Nephron (organoid): ENCODE measurements around the gene R3HCC1L.
"Not testable (repeated sequence)": the region's sequence is repeated elsewhere in the genome, so short reads cannot be mapped to it uniquely, and the experiment has no call there.

Experiments
- H3K27ac Mint-ChIP-seq, 3 experiments: 2 replicates each; pipeline ENCODE4 v1.8.0; 2020; ENCODE audit warnings: mixed read lengths in 3 of 3, mild to moderate bottlenecking in 2 of 3, moderate library complexity in 1 of 3
- H3K27me3 Mint-ChIP-seq: 2 replicates; pipeline ENCODE4 v1.8.0; 2021; ENCODE audit warnings: low read depth, mild to moderate bottlenecking, moderate library complexity, mixed read lengths
- H3K36me3 Mint-ChIP-seq: 2 replicates; pipeline ENCODE4 v1.8.0; 2020; ENCODE audit warnings: low read depth, mixed read lengths
- H3K4me1 Mint-ChIP-seq: 2 replicates; pipeline ENCODE4 v1.8.0; 2020; ENCODE audit warnings: mixed read lengths
- H3K4me3 Mint-ChIP-seq, 3 experiments: 2 replicates each; pipeline ENCODE4 v1.8.0; 2020; ENCODE audit warnings: mild to moderate bottlenecking in 3 of 3, mixed read lengths in 3 of 3, moderate library complexity in 2 of 3
- H3K9me3 Mint-ChIP-seq: 2 replicates; pipeline ENCODE4 v1.8.0; 2020; ENCODE audit warnings: mixed read lengths
- CTCF ChIP-seq, 3 experiments: fragments of 200-600 bp; sonication (generic); IDR thresholded peaks; one replicate each; pipeline ENCODE4 v1.5.0; 2021; ENCODE audit warnings: antibody characterized with exemption in 3 of 3; ENCODE audit not compliant: unreplicated experiment in 3 of 3

The R3HCC1L gene

GRCh38 chr10:98115031-98115787 lies 19.2 kb upstream of the R3HCC1L start:
- TF ChIP-seq CTCF (IDR thresholded peaks at IDR 0.05; ENCODE audit: unreplicated experiment in 3 of 3): no peak
- no peaks in the 10 kb centered on the region for H3K36me3 Mint-ChIP-seq
- H3K9me3 Mint-ChIP-seq: peaks cover 6% of the 10 kb centered on the region
- no peak overlapping the region for H3K4me3 Mint-ChIP-seq
- no peak overlapping the region for H3K27ac Mint-ChIP-seq
- H3K27me3 Mint-ChIP-seq: peaks cover 57% of the 10 kb centered on the region
- no peaks in the 10 kb centered on the region for H3K4me1 Mint-ChIP-seq

GRCh38 chr10:98119891-98120290 lies 14.6 kb upstream of the R3HCC1L start:
- peaks cover 19% of the 10 kb centered on the region for H3K27me3 Mint-ChIP-seq
- no peak overlapping the region for H3K4me3 Mint-ChIP-seq
- peaks cover 29% of the 10 kb centered on the region for H3K9me3 Mint-ChIP-seq
- no peak for TF ChIP-seq CTCF (IDR thresholded peaks at IDR 0.05; ENCODE audit: unreplicated experiment in 3 of 3)
- H3K27ac Mint-ChIP-seq: no peak overlapping the region
- no peaks in the 10 kb centered on the region for H3K36me3 Mint-ChIP-seq
- no peaks in the 10 kb centered on the region for H3K4me1 Mint-ChIP-seq

GRCh38 chr10:98125940-98126631 lies 8.4 kb upstream of the R3HCC1L start:
- no peak overlapping the region for H3K4me3 Mint-ChIP-seq
- H3K4me1 Mint-ChIP-seq: peaks cover 6% of the 10 kb centered on the region
- peaks cover 4% of the 10 kb centered on the region for H3K27me3 Mint-ChIP-seq
- no peaks in the 10 kb centered on the region for H3K36me3 Mint-ChIP-seq
- peaks cover 24% of the 10 kb centered on the region for H3K9me3 Mint-ChIP-seq
- no peak overlapping the region for H3K27ac Mint-ChIP-seq
- TF ChIP-seq CTCF (IDR thresholded peaks at IDR 0.05; ENCODE audit: unreplicated experiment in 3 of 3): no peak

- H3K4me1 Mint-ChIP-seq: peaks cover 6% of the 10 kb centered on the region
- TF ChIP-seq CTCF (IDR thresholded peaks at IDR 0.05; ENCODE audit: unreplicated experiment in 3 of 3): no peak
- peaks cover 4% of the 10 kb centered on the region for H3K27me3 Mint-ChIP-seq
- H3K27ac Mint-ChIP-seq: no peak overlapping the region
- H3K36me3 Mint-ChIP-seq: no peaks in the 10 kb centered on the region
- no peak overlapping the region for H3K4me3 Mint-ChIP-seq
- peaks cover 21% of the 10 kb centered on the region for H3K9me3 Mint-ChIP-seq
Measured at GRCh38 chr10:98128802-98129201, 5.7 kb upstream of the R3HCC1L start.

GRCh38 chr10:98131619-98132018 lies 2.8 kb upstream of the R3HCC1L start:
- TF ChIP-seq CTCF (IDR thresholded peaks at IDR 0.05; ENCODE audit: unreplicated experiment in 3 of 3): no peak
- Mint-ChIP-seq H3K36me3 (no peaks in the 10 kb centered on the region), H3K27me3 (peaks cover 4% of the 10 kb centered on the region), H3K4me1 (peaks cover 17% of the 10 kb centered on the region), H3K4me3 (peak overlapping the region; percentile 6 to 74 (median 67)), H3K9me3 (peaks cover 15% of the 10 kb centered on the region), H3K27ac (no peak overlapping the region)

- peak overlapping the region in 2 of 3 experiments; percentile 25 to 66 for H3K27ac Mint-ChIP-seq
- peak overlapping the region; percentile 63 to 82 (median 80) for H3K4me3 Mint-ChIP-seq
- not testable (repeated sequence) for H3K36me3 Mint-ChIP-seq, H3K27me3 Mint-ChIP-seq
- H3K4me1 Mint-ChIP-seq: peaks cover 17% of the 10 kb centered on the region
- peaks cover 15% of the 10 kb centered on the region for H3K9me3 Mint-ChIP-seq
Measured at GRCh38 chr10:98133075-98133752, 1.2 kb upstream of the R3HCC1L start.
